ENCODE data around the gene ZNF672.
A peak's percentile ranks its signal among the peaks of the same experiment; 100 is the strongest.
"Not testable (repeated sequence)": the region's sequence is repeated elsewhere in the genome, so short reads cannot be mapped to it uniquely, and the experiment has no call there.

Gene ZNF672

DNA sequence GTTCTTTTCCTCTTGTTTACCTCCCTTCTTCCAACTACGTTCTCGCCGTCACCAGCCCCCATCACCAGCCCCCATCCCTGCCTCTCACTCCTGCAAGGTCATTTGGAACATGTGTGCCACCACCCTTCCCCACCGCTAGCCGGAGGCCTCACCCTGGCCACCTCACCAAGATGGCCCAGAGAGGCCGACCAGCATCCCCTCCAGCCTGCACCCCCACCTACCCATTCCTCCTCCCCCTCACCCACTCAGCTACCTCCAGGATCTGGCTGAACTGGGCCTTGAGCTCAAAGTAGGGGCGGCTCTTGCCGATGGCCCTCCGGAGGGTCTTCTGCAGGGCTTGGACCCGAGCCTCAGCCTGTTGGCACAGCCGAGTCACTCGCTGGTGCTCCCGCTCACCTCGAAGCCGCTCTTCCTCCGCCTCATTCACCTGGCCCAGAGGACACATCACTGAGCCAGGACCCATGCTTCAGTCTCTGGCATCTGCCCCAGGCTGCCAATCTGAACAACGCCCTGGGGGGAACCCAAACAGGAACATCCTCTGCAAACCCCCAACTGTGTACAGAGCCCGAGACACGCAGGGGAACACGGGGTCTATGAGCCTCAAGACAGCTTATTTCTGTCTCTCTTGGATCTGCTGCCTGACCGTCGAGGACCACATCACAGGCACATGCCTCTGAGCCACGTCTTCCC lies 25.1 kb upstream of the ZNF672 start:
- no peak for DNase-seq (ENCODE audit: extremely low read depth in 1 of 2, low read depth in 1 of 2)

DNA sequence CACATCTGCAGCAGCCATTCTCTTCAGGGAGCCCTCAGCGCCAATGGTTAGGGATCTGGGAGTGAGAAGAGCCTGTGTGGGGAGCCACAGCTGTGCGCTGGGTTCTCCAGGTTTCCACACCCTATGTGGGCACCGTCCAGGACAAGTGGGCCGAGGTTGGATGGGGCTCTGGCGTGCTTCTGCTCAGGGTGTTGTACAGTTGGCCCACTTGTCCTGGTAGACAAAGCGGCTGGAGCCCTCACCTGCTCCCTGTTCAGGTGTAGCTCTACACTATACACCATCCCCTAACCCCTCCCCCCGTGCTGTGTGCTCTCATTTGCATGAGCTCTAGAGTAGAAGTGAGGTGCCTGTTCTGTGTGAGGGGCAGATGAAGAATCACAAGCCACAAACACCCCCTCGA lies 24.5 kb upstream of the ZNF672 start:
- DNase-seq (ENCODE audit: extremely low read depth in 1 of 2, low read depth in 1 of 2): no peak

DNA sequence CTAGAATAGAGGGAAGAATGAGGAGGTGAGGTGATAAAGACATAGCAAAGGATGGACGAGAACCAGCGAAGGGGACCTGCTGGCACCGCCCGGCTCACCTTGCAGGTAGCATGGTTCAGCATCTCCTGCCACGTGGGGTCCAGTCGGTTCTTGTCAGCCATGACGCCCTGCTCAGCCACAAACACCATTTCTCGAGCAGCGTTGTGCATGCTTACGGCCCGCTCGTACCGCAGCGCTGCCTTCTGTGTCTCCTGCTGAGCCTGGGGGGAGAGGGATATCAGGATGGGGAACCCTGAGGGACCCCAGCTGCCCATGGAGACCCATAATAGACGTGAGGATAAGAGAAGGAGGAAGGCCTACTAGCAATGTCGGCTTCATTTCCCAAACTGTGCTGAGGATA lies 23.7 kb upstream of the ZNF672 start:
- no peak for DNase-seq (ENCODE audit: extremely low read depth in 1 of 2, low read depth in 1 of 2)

DNA sequence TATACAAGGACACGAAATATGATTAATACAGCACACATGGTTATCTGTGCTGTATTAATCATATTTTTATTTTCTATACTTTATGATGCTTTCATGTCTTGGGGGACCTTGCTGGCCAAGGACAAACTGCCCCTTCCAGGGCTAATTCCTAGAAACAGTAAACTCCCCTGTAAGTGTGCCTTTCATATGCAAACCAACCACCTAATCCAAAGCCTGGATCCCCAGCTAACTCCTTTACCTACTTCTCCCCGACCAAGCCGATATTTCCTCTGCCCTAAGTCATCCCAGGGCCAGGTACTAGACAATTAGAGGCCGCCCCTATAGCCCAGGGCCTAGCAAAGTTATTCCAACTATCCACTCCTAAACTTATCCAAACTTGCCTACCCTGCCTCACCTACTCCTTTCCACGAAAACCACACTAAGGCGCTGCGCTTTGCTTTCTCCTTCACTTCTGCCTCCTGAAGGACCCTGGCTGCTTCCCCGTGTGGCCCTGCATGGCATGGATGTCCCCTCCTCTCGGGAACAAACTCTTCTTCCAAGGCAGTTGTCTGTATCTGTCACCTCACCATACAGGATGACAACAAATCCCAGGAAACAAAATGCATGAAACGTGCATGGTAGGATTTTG lies 22.5 kb upstream of the ZNF672 start:
- no peak for DNase-seq (ENCODE audit: extremely low read depth in 1 of 2, low read depth in 1 of 2)

DNA sequence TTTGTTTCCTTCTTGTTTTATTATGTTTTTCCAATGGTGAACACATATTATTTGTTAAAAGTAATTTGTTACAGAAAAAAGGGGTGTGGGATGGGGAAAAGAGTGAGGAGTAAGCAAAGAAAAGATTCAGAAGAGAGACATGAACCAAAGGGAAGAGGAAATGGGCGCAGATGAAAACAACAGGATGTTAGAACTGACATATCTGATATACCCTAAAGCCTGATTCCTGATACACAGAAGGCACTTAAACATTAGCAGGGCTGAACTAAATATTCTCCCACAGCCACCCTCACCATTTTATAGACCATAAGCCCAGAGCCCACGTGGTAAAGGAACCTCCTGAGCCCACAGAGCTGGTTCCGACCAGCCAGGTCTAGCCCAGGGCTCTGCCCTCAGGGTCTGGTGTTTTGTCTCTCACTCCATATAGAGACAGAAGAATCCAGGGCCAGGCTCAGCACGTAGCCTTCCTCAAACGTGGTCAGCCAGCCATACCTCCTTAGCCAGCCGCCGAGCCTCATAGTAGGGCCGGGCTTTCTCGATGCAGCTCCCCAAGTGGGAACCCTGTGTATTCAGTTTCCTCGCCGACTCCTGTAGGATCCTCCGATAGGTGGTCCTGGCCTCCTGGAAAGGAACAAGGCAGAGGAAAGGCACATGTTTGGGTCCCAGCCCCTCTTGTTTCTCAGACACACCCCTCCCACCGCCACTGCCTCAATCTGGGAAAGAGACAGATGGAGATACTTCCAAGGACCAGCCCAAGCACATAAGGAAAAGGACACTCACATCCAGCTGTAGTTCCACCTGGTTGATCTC lies 21.8 kb upstream of the ZNF672 start:
- DNase-seq (ENCODE audit: extremely low read depth in 1 of 2, low read depth in 1 of 2): no peak

DNA sequence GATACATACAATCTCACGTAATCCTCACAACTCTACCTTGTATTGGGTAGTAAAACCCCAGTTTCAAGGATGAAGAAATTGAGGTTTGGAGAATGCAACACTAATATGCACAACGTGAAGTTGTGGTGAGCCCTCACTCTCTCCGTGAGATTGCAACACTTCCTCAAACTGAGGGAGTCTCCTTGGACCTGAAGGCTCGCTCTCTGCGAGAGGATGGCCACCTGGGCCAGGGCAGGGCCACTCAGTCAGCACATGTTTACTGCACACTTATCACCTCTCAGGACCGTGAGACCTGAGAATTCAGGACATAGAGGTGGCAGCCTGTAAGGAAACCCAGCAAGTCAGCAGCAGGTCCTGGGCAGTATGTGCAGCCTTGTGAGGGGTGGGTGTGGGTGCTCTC lies 21.0 kb upstream of the ZNF672 start:
- DNase-seq (ENCODE audit: extremely low read depth in 1 of 2, low read depth in 1 of 2): no peak

DNA sequence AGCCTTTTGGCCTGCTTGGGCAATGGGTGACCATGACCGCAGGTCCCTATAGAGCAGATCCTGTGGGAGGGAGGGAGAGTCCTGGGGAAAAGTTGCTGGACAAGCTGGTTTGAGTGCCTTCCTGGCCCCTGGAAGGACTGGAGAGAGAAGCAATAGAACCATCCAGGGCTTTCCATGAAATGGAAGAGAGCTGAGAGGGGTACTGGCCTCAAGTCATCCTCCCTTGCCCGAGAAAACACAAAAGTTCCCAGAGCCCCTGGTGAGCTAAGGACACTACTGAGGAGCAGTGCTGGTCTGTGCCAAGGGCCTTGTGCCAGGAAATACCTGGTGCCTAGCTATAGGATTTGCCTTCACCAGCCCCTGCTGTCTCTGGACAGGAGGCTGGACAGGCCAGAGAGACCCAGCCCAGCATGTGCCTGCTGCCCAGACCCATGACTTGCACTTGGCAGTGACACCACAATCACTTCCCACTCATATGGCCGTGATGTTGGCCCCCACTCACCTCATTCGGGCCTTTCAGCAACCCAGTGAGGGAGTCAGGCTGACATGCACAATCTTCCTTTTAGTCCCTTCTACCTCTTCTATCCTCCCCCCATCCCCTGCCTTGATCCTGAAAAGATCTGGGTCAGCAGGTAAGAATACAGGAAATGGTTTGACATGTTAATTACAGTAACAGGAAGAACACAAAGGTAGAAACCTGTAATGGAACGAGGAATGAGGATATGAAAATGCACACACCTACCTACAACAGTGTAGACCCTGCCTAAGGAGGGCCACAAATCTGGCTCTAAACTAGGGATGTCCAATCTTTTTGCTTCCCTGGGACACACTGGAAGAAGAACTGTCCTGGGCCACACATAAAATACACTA lies 19.3 kb upstream of the ZNF672 start:
- DNase-seq (ENCODE audit: extremely low read depth in 1 of 2, low read depth in 1 of 2): no peak

DNA sequence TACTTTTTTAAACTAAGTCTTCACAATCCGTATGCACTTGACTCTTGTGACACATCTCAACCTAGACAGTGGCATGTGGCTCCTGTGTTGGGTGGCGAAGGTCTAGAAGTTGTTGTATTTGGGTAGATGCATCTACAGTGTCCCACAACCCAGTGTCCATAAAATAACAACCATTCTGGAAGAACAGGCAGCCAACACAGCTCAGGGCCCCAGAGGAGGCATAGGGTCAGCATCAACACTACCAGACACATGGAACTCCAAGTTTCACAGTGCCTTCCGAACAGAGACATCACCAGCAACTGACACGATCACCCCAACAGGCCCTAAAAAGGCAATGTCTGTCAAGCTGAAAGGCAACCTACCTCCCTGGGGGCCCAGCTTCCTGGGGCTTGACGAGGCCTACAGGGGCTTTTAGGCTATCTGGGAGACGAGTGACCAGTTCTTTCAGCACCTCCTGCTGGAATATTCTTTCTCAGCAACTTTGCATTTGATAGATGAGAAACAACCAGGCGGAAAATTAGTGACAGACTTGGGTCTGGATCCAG lies 17.9 kb upstream of the ZNF672 start:
- no peak for DNase-seq (ENCODE audit: extremely low read depth in 1 of 2, low read depth in 1 of 2)

DNA sequence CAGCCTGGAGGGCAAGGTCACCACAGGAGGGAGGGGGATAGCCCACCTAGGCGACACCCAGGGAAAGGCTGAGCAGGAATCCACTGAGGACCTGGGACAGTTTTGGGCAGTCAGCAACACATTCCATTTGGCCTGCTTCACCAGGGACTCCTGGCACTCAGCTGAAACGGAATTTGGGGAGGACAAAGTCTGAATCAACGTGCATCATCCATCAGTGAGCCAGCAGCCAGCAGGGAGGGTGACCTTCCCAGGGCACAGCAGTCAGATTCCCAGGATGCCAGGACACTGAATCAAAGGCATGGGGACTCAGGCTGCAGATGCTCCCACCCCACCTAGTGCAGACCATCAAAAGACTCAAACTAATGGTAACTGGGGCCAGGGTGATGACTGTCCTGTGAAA lies 16.9 kb upstream of the ZNF672 start:
- no peak for DNase-seq (ENCODE audit: extremely low read depth in 1 of 2, low read depth in 1 of 2)

DNA sequence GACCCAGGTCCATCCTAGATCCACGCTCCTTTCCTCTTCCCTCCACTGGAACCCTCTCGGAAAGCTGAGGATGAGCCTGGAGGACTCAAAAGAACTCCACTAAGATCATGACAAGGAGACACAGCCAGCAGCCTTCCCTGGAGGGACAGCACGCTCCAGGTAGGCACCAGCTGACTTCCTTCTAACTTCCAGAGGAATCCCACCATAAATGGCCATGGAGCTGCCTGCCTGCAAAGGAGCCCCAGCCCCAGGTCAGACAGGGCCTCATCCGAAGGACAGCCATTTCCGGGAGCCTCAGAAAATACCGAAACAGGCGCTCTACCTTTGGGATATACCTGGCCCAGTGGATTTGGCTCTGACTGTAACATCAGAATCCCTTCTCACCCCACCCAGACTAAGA lies 16.4 kb upstream of the ZNF672 start:
- DNase-seq (ENCODE audit: extremely low read depth in 1 of 2, low read depth in 1 of 2): no peak

DNA sequence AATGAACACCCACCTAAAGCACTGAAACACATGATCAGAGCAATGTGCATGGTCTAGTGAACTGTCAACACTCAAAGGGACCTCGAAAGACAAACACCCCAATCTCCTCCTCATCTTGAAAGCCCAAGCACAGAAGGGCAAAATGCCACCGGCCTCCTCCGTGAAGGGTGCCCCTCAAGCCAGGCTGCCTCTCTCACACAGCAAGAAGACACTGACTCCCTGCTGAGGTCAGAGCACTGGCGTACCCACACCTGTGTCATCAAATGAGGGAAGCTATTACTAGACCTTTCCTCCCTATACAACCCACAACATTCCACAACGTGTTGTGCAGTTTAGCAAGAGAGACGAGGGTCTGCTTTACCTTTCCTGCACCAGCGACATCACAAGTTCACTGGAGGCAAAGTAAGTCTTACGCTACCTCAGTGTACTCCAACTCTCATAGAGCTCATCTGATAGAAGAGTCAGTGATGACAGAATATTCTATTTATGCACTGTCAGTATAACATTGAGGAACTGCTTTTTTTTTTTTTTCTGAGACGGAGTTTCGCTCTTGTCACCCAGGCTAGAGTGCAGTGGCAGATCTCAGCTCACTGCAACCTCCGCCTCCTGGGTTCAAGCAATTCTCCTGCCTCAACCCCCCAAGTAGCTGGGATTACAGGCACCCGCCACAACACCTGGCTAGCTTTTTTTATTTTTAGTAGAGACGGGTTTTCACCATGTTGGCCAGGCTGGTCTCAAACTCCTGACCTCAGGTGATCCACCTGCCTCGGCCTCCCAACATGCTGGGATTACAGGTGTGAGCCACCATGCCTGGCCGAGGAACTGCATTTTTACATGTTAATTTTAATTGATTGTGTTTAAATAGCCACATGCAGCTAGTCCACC lies 15.6 kb upstream of the ZNF672 start:
- DNase-seq (ENCODE audit: extremely low read depth in 1 of 2, low read depth in 1 of 2): no peak

DNA sequence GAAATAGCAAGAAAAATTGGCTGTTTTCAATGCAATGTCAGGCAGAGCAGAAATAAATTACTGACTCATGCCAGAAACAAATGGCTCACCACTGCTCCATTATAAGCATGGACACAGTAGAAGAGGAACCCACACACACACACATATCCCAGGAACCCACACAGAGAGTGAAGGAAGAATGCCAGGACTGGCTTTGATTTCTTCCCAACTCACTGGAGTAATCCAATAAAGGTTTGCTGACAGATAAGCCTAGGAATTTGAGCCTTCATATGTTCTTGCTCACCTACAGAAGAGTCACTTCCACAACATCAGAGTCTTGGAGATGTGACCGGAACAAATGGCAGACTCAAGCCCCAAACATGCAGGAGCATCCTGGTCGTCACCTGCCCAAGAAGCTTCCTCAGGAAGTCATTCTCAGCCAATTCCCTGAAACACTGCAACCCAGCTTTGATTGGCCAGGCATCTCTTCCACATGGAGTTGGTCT lies 14.5 kb upstream of the ZNF672 start:
- DNase-seq (ENCODE audit: extremely low read depth in 1 of 2, low read depth in 1 of 2): no peak

DNA sequence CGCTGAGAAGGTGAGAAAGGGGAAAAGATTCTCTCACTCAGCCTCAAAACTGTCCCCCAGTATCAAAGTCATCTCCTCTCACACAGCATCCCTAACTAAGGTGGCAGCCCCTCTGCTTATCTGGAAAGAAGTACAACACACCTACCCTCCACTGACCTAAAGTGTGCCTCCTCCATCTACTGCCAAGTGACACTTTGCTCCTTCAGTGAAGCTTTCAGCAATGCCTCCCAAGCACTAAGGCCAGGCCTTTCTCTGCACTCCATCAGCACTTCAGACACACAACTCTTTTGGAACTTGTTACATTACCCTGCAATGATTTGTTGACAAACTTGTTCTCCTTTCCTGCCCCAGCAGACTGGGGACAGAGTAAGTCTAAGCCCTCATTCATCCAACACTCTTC lies 13.7 kb upstream of the ZNF672 start:
- no peak for DNase-seq (ENCODE audit: extremely low read depth in 1 of 2, low read depth in 1 of 2)

DNA sequence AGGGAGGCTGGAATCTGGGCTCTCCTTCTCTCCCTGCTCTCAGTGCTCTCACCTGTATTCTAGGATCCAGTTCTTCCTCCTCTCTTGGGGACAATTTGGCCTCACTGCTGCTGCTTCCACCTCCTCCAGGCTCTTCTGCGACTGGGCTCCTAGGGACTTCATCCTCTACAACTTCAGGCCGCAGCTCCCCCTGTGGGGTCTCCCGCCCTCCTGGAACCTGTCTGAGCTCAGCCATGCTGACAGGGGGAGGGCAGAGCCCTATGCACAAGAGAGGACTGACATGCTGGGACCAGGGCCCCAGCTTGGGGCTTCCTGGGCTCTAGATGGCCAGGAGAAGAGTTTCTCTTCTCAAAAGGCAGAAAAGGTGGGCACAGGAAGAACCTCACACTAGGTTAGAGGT lies 13.3 kb upstream of the ZNF672 start:
- DNase-seq (ENCODE audit: extremely low read depth in 1 of 2, low read depth in 1 of 2): no peak

DNA sequence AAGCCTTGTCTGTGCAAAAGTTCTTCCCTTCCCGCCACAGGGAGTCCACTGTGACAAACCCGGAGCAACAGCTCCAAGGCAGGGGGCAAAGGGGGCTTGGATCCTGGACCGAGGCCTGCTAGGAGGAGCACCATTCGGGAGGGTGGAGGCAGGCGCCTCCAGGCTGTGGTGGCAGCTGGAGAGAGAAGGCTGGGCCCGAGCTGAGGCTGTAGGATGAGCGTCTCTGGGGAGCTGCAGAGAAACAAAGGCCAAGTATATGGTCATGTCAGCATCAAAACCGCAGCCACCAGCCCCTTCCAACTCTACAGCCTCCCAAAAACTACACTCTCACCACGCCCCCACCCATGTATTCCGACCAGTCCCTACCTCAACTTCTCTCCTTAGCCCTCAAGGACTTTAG lies 12.9 kb upstream of the ZNF672 start:
- no peak for DNase-seq (ENCODE audit: extremely low read depth in 1 of 2, low read depth in 1 of 2)

DNA sequence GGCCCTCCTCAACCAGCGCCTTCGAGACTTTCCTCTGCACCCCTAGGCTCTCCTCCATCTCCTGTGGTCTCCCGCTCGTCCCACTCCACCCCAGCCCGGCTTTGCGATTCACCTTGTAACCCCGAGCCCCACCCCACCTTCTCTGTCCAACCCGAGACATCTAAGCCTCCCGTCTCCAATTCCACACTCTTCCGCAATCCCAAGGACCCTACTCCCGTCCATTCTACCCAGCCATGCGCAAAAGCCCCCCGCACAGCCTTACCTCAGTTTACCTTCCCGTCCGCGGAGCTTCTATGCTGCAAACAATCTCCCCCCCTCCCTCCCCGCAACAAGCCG lies 12.5 kb upstream of the ZNF672 start:
- no peak for DNase-seq (ENCODE audit: extremely low read depth in 1 of 2, low read depth in 1 of 2)

DNA sequence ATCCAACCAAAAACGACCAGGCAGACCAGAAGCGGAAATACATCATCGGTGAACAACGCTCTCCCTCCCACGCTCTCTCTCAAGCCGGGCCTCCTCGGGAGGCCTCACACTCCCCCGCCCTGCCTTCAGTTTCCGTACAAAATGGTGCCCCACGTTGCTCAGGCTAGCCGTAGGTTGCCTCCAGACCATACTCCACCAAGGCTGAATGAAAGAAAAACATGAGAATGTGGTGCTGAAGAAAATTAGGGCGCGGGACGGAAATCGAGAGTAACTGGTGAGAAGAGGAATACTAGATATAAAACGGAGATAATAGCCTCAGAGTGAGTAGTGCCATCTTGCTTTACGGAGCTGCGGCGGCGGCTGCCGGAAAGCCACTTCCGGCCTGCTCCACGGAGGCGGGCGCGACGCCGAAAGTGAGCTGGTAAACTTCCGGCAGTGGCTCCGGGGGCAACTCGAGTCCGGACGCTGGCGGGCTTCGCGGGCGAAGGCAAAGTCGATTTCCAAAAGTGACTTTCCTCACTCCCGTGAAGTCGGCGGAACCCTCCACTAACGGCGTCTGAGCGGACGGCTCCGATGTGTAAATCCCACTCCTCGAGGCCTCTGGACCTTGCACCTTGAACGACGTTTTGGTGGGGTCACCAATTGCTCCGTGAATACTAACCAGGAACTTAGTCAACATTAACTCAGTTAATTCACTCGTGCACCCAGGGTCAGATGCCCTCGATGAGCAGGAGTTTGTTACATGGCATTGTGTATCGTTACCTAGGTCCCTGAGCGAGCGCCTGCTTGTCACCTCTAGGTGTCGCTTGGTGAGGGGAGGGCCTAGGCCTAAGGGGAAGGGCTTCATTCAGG lies 11.9 kb upstream of the ZNF672 start, which contains the start of gene SH3BP5L:
SH3BP5L (minus strand) TSS at position 7 of the 852 bp plus-strand sequence. CDS start 980 bp downstream, outside the sequence.
- peak; percentile 72 to 82 for DNase-seq (ENCODE audit: extremely low read depth in 1 of 2, low read depth in 1 of 2)

DNA sequence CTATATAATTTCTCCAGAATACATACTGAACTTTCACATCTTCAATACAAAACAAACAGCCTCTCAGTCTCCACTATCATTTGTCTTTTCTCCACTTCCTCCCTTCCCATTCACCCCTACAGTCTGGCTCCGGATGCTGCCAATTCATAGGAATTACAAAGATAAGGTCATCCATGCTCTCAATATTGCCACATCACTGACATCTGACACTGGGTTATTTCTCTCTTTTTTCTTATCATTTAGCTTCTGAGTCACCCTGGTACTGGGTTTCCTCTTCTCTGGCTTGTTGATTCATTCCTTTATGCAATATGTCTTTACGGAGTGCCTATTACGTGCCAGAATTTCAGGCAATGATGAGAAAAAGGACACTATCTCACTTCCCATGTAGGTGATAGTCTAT lies 9.2 kb upstream of the ZNF672 start:
- no peak for DNase-seq (ENCODE audit: extremely low read depth in 1 of 2, low read depth in 1 of 2)

DNA sequence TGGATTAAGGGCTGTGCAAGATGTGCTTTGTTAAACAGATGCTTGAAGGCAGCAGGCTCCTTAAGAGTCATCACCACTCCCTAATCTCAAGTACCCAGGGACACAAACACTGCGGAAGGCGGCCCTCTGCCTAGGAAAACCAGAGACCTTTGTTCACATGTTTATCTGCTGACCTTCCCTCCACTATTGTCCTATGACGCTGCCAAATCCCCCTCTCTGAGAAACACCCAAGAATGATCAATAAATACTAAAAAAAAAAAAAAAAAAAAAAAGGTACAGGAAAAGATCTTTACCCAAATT lies 7.4 kb upstream of the ZNF672 start:
- DNase-seq (ENCODE audit: extremely low read depth in 1 of 2, low read depth in 1 of 2): not testable (repeated sequence)
